HepG2 (cell line): ENCODE measurements around the gene MFAP4. TPM values are rescaled to one million over a fixed set of nuclear protein-coding genes. Genes with fewer than 3 reads are reported as not detected.
A peak's percentile ranks its signal among the peaks of the same experiment; 100 is the strongest.

Source experiments
- GABPA ChIP-seq, 2 experiments: IDR thresholded peaks; 2 replicates each; pipeline ENCODE4 v1.6.1; 2011 to 2016; ENCODE audit warnings: low read depth in 2 of 2, low read length in 1 of 2, missing biosample characterization in 1 of 2, missing genetic modification characterization in 1 of 2
- GLI4 ChIP-seq: sonication (generic); formaldehyde crosslinking; IDR thresholded peaks from 2 replicates; pipeline ENCODE4 v1.5.1; 2020; ENCODE audit warnings: missing genetic modification reagents, mild to moderate bottlenecking, moderate library complexity, borderline replicate concordance
- NFE2L2 ChIP-seq: fragments of 150-350 bp; IDR thresholded peaks from 2 replicates; pipeline ENCODE4 v1.6.1; 2014; ENCODE audit warnings: low read length
- NR2F6 ChIP-seq, 2 experiments: IDR thresholded peaks; 2 replicates each; pipeline ENCODE4 v1.6.1; 2016; ENCODE audit warnings: antibody characterized with exemption in 1 of 2, mild to moderate bottlenecking in 1 of 2
- PHF8 ChIP-seq: sonication (generic); formaldehyde crosslinking; IDR thresholded peaks from 2 replicates; pipeline ENCODE4 v1.5.0; 2020; ENCODE audit warnings: missing genetic modification reagents
- SALL1 ChIP-seq: sonication (generic); formaldehyde crosslinking; IDR thresholded peaks from 2 replicates; pipeline ENCODE4 v1.8.0; 2022; ENCODE audit warnings: mild to moderate bottlenecking, missing genetic modification reagents
- TFDP2 ChIP-seq: sonication (generic); formaldehyde crosslinking; IDR thresholded peaks from 2 replicates; pipeline ENCODE4 v1.4.0; 2020; ENCODE audit warnings: missing genetic modification reagents
- ZFP41 ChIP-seq: sonication (generic); formaldehyde crosslinking; IDR thresholded peaks from 2 replicates; pipeline ENCODE4 v1.4.0; 2020; ENCODE audit warnings: mild to moderate bottlenecking, missing genetic modification reagents, borderline replicate concordance
- ZNF24 ChIP-seq: fragments of 450-650 bp; IDR thresholded peaks from 2 replicates; pipeline ENCODE4 v1.6.1; 2017; ENCODE audit warnings: antibody characterized with exemption, mild to moderate bottlenecking
- ZNF383 ChIP-seq: sonication (generic); formaldehyde crosslinking; IDR thresholded peaks from 2 replicates; pipeline ENCODE4 v1.4.0; 2020; ENCODE audit warnings: missing genetic modification reagents, mild to moderate bottlenecking, borderline replicate concordance
- ZNF768 ChIP-seq: sonication (generic); formaldehyde crosslinking; IDR thresholded peaks from 2 replicates; pipeline ENCODE4 v1.4.0; 2020; ENCODE audit warnings: missing genetic modification reagents
- ZNF879 ChIP-seq: sonication (generic); formaldehyde crosslinking; IDR thresholded peaks from 2 replicates; pipeline ENCODE4 v1.8.1; 2023; ENCODE audit warnings: missing genetic modification reagents
- ZSCAN30 ChIP-seq: sonication (generic); formaldehyde crosslinking; IDR thresholded peaks from 2 replicates; pipeline ENCODE4 v1.5.0; 2020; ENCODE audit warnings: mild to moderate bottlenecking, missing genetic modification reagents
- ZSCAN9 ChIP-seq: IDR thresholded peaks from 2 replicates; pipeline ENCODE4 v1.6.1; 2016; ENCODE audit warnings: borderline replicate concordance
- polyA plus RNA-seq, 8 experiments: library from polyadenylated mRNA; depleted of rRNA in 3 of 8; stranded (reverse) in 7 of 8; unstranded in 1 of 8; fragments of >200 nt; fragmentation: Illumina TruSeq in 4 of 8; extraction: Trizol in 4 of 8; gene quantifications; 2 replicates each; pipeline versions ENCODE4 v1.2.1 to v1.2.3, GENCODE V29; 2011 to 2016; ENCODE audit warnings: low read depth in 4 of 8, missing spikeins in 1 of 8, mixed read lengths in 1 of 8; ENCODE audit not compliant: insufficient read depth in 1 of 8
- total RNA-seq, 5 experiments: library from RNA; depleted of rRNA; stranded (reverse); fragments of >200 nt; fragmentation: Illumina TruSeq; extraction: Trizol; gene quantifications; 2 replicates each; pipeline ENCODE4 v1.2.3, GENCODE V29; 2016; ENCODE audit warnings: low read depth in 1 of 5
- TF ChIP-seq, protein P1 (sequence below): sonication (generic); formaldehyde crosslinking; IDR thresholded peaks from 2 replicates; pipeline ENCODE4 v1.9.0; 2021; ENCODE audit warnings: missing genetic modification reagents, mild to moderate bottlenecking, borderline replicate concordance
- TF ChIP-seq, protein P2 (sequence below): sonication (generic); formaldehyde crosslinking; IDR thresholded peaks from 2 replicates; pipeline ENCODE4 v1.8.0; 2022; ENCODE audit warnings: missing genetic modification reagents, mild to moderate bottlenecking, borderline replicate concordance
- TF ChIP-seq, protein P3 (sequence below): sonication (generic); formaldehyde crosslinking; IDR thresholded peaks from 2 replicates; pipeline ENCODE4 v1.8.1; 2022; ENCODE audit warnings: low read depth, mild to moderate bottlenecking, missing genetic modification reagents
- TF ChIP-seq, protein P4 (sequence below): sonication (generic); formaldehyde crosslinking; IDR thresholded peaks from 2 replicates; pipeline ENCODE4 v1.4.0; 2020; ENCODE audit warnings: low read depth, mild to moderate bottlenecking, missing genetic modification reagents

Gene MFAP4
- total and polyA plus RNA-seq, 2 of the 13 experiments (the other 11 are each of a cell fraction or from before 2014, with no cell fraction given): 0.08 TPM; not detected in 1

- TF ChIP-seq, protein P1, sequence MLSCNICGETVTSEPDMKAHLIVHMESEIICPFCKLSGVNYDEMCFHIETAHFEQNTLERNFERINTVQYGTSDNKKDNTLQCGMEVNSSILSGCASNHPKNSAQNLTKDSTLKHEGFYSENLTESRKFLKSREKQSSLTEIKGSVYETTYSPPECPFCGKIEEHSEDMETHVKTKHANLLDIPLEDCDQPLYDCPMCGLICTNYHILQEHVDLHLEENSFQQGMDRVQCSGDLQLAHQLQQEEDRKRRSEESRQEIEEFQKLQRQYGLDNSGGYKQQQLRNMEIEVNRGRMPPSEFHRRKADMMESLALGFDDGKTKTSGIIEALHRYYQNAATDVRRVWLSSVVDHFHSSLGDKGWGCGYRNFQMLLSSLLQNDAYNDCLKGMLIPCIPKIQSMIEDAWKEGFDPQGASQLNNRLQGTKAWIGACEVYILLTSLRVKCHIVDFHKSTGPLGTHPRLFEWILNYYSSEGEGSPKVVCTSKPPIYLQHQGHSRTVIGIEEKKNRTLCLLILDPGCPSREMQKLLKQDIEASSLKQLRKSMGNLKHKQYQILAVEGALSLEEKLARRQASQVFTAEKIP (CRISPR knock-in tag): no peak
- TF ChIP-seq GLI4 (CRISPR knock-in tag): 0 out of 2 replicates have a peak, but pooled peaks have one; percentile 45
- TF ChIP-seq, protein P2, sequence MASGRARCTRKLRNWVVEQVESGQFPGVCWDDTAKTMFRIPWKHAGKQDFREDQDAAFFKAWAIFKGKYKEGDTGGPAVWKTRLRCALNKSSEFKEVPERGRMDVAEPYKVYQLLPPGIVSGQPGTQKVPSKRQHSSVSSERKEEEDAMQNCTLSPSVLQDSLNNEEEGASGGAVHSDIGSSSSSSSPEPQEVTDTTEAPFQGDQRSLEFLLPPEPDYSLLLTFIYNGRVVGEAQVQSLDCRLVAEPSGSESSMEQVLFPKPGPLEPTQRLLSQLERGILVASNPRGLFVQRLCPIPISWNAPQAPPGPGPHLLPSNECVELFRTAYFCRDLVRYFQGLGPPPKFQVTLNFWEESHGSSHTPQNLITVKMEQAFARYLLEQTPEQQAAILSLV: peak; percentile 95
- TF ChIP-seq, protein P3, sequence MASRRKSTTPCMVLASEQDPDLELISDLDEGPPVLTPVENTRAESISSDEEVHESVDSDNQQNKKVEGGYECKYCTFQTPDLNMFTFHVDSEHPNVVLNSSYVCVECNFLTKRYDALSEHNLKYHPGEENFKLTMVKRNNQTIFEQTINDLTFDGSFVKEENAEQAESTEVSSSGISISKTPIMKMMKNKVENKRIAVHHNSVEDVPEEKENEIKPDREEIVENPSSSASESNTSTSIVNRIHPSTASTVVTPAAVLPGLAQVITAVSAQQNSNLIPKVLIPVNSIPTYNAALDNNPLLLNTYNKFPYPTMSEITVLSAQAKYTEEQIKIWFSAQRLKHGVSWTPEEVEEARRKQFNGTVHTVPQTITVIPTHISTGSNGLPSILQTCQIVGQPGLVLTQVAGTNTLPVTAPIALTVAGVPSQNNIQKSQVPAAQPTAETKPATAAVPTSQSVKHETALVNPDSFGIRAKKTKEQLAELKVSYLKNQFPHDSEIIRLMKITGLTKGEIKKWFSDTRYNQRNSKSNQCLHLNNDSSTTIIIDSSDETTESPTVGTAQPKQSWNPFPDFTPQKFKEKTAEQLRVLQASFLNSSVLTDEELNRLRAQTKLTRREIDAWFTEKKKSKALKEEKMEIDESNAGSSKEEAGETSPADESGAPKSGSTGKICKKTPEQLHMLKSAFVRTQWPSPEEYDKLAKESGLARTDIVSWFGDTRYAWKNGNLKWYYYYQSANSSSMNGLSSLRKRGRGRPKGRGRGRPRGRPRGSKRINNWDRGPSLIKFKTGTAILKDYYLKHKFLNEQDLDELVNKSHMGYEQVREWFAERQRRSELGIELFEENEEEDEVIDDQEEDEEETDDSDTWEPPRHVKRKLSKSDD: peak; percentile 86; the same call in 1 of the 2 replicates
- no peak for TF ChIP-seq NFE2L2
- TF ChIP-seq ZNF24: no peak
- TF ChIP-seq SALL1 (CRISPR knock-in tag): peak; percentile 95
- TF ChIP-seq, protein P4, sequence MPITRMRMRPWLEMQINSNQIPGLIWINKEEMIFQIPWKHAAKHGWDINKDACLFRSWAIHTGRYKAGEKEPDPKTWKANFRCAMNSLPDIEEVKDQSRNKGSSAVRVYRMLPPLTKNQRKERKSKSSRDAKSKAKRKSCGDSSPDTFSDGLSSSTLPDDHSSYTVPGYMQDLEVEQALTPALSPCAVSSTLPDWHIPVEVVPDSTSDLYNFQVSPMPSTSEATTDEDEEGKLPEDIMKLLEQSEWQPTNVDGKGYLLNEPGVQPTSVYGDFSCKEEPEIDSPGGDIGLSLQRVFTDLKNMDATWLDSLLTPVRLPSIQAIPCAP (CRISPR knock-in tag): no peak
- no peak for TF ChIP-seq GABPA (IDR thresholded peaks at IDR 0.05; ENCODE audit: low read depth, low read length)
- no peak for TF ChIP-seq GABPA (CRISPR knock-in tag; IDR thresholded peaks at IDR 0.05; ENCODE audit: low read depth)
- peak; percentile 37; the same call in 1 of the 2 replicates for TF ChIP-seq PHF8 (CRISPR knock-in tag)
- TF ChIP-seq ZSCAN30 (CRISPR knock-in tag): no peak
- peak; percentile 60; the same call in 1 of the 2 replicates for TF ChIP-seq ZFP41 (CRISPR knock-in tag)
- 0 out of 2 replicates have a peak, but pooled peaks have one; percentile 90 for TF ChIP-seq ZNF879
- peak; percentile 92 for TF ChIP-seq TFDP2 (CRISPR knock-in tag)
- TF ChIP-seq ZNF383: no peak
- TF ChIP-seq NR2F6 (IDR thresholded peaks at IDR 0.05): no peak
- 0 out of 2 replicates have a peak, but pooled peaks have one; percentile 38 for TF ChIP-seq NR2F6 (CRISPR knock-in tag; IDR thresholded peaks at IDR 0.05)
- peak; percentile 91 for TF ChIP-seq ZNF768
- TF ChIP-seq ZSCAN9 (CRISPR knock-in tag): no peak
Observed at GRCh38 chr17:19336938-19337711, 49.9 kb downstream of the MFAP4 start (continued).
